ENCODE results near the gene PDPR.
"Not testable (repeated sequence)": the region's sequence is repeated elsewhere in the genome, so short reads cannot be mapped to it uniquely, and the experiment has no call there.

Gene PDPR

GRCh38 chr16:70198666-70199065 lies 84.5 kb downstream of the PDPR start:
- H3K9me3 ChIP-seq (ENCODE audit: control extremely low read depth in 1 of 5, control insufficient read depth in 4 of 5, insufficient read depth in 2 of 5, low read depth in 1 of 5, low read length in 4 of 5); H3K27me3 ChIP-seq (replicated peaks in 2 of 5; ENCODE audit: control insufficient read depth in 4 of 5, insufficient read depth in 5 of 5, low read length in 4 of 5); POLR2A ChIA-PET; H3K4me3 ChIP-seq (ENCODE audit: control insufficient read depth in 1 of 7, extremely low read depth in 1 of 7, insufficient read depth in 4 of 7, low read depth in 2 of 7, low read length in 6 of 7); CTCF ChIA-PET; H3K27ac ChIP-seq (ENCODE audit: insufficient read depth in 1 of 2, low read depth in 1 of 2, low read length in 2 of 2, poor library complexity in 1 of 2, severe bottlenecking in 2 of 2); H3K36me3 ChIP-seq (ENCODE audit: control insufficient read depth in 4 of 4, insufficient read depth in 4 of 4, low read length in 3 of 4): not testable (repeated sequence)
- DNase-seq = peak in 1 of 3 donors; percentile 10
- WGBS (ENCODE audit: insufficient coverage) = 44% methylated on average over 1 of the region's 3 CpGs
- H3K4me1 ChIP-seq (ENCODE audit: control extremely low read depth in 1 of 4, control insufficient read depth in 4 of 4, insufficient read depth in 4 of 4, low read length in 3 of 4) = peaks cover 0 to 23% (median 4%) of the 10 kb centered on the region in 4 experiments

- H3K36me3 ChIP-seq (ENCODE audit: control insufficient read depth in 4 of 4, insufficient read depth in 4 of 4, low read length in 3 of 4); DNase-seq; H3K9me3 ChIP-seq (ENCODE audit: control extremely low read depth in 1 of 5, control insufficient read depth in 4 of 5, insufficient read depth in 2 of 5, low read depth in 1 of 5, low read length in 4 of 5); CTCF ChIA-PET; H3K27ac ChIP-seq (ENCODE audit: insufficient read depth in 1 of 2, low read depth in 1 of 2, low read length in 2 of 2, poor library complexity in 1 of 2, severe bottlenecking in 2 of 2); POLR2A ChIA-PET; H3K4me3 ChIP-seq (ENCODE audit: control insufficient read depth in 1 of 7, extremely low read depth in 1 of 7, insufficient read depth in 4 of 7, low read depth in 2 of 7, low read length in 6 of 7); H3K27me3 ChIP-seq (replicated peaks in 2 of 5; ENCODE audit: control insufficient read depth in 4 of 5, insufficient read depth in 5 of 5, low read length in 4 of 5): not testable (repeated sequence)
- H3K4me1 ChIP-seq (ENCODE audit: control extremely low read depth in 1 of 4, control insufficient read depth in 4 of 4, insufficient read depth in 4 of 4, low read length in 3 of 4) = peaks cover 0 to 23% (median 4%) of the 10 kb centered on the region in 4 experiments
- 84% methylated on average over 4 of the region's 9 CpGs for WGBS (ENCODE audit: insufficient coverage)
Measured at GRCh38 chr16:70199170-70199569, 85.0 kb downstream of the PDPR start.

GRCh38 chr16:70200063-70200462 lies 85.9 kb downstream of the PDPR start:
- H3K4me3 ChIP-seq (ENCODE audit: control insufficient read depth in 1 of 7, extremely low read depth in 1 of 7, insufficient read depth in 4 of 7, low read depth in 2 of 7, low read length in 6 of 7); H3K36me3 ChIP-seq (ENCODE audit: control insufficient read depth in 4 of 4, insufficient read depth in 4 of 4, low read length in 3 of 4); DNase-seq; H3K27ac ChIP-seq (ENCODE audit: insufficient read depth in 1 of 2, low read depth in 1 of 2, low read length in 2 of 2, poor library complexity in 1 of 2, severe bottlenecking in 2 of 2); CTCF ChIA-PET; H3K9me3 ChIP-seq (ENCODE audit: control extremely low read depth in 1 of 5, control insufficient read depth in 4 of 5, insufficient read depth in 2 of 5, low read depth in 1 of 5, low read length in 4 of 5); POLR2A ChIA-PET; H3K27me3 ChIP-seq (replicated peaks in 2 of 5; ENCODE audit: control insufficient read depth in 4 of 5, insufficient read depth in 5 of 5, low read length in 4 of 5): not testable (repeated sequence)
- peaks cover 0 to 23% (median 4%) of the 10 kb centered on the region in 4 experiments for H3K4me1 ChIP-seq (ENCODE audit: control extremely low read depth in 1 of 4, control insufficient read depth in 4 of 4, insufficient read depth in 4 of 4, low read length in 3 of 4)
- WGBS (ENCODE audit: insufficient coverage) = 80% methylated on average over 1 of the region's 8 CpGs

- CTCF ChIA-PET; H3K27me3 ChIP-seq (replicated peaks in 2 of 5; ENCODE audit: control insufficient read depth in 4 of 5, insufficient read depth in 5 of 5, low read length in 4 of 5); H3K36me3 ChIP-seq (ENCODE audit: control insufficient read depth in 4 of 4, insufficient read depth in 4 of 4, low read length in 3 of 4); DNase-seq; H3K4me1 ChIP-seq (ENCODE audit: control extremely low read depth in 1 of 4, control insufficient read depth in 4 of 4, insufficient read depth in 4 of 4, low read length in 3 of 4); POLR2A ChIA-PET; H3K27ac ChIP-seq (ENCODE audit: insufficient read depth in 1 of 2, low read depth in 1 of 2, low read length in 2 of 2, poor library complexity in 1 of 2, severe bottlenecking in 2 of 2); H3K9me3 ChIP-seq (ENCODE audit: control extremely low read depth in 1 of 5, control insufficient read depth in 4 of 5, insufficient read depth in 2 of 5, low read depth in 1 of 5, low read length in 4 of 5); H3K4me3 ChIP-seq (ENCODE audit: control insufficient read depth in 1 of 7, extremely low read depth in 1 of 7, insufficient read depth in 4 of 7, low read depth in 2 of 7, low read length in 6 of 7): not testable (repeated sequence)
- 100% methylated on average over 1 of the region's 7 CpGs for WGBS (ENCODE audit: insufficient coverage)
Measured at GRCh38 chr16:70203508-70203907, 89.4 kb downstream of the PDPR start.

GRCh38 chr16:70204010-70204409 lies 89.9 kb downstream of the PDPR start:
- H3K4me1 ChIP-seq (ENCODE audit: control extremely low read depth in 1 of 4, control insufficient read depth in 4 of 4, insufficient read depth in 4 of 4, low read length in 3 of 4); H3K27me3 ChIP-seq (replicated peaks in 2 of 5; ENCODE audit: control insufficient read depth in 4 of 5, insufficient read depth in 5 of 5, low read length in 4 of 5); H3K36me3 ChIP-seq (ENCODE audit: control insufficient read depth in 4 of 4, insufficient read depth in 4 of 4, low read length in 3 of 4); H3K27ac ChIP-seq (ENCODE audit: insufficient read depth in 1 of 2, low read depth in 1 of 2, low read length in 2 of 2, poor library complexity in 1 of 2, severe bottlenecking in 2 of 2); CTCF ChIA-PET; DNase-seq; POLR2A ChIA-PET; H3K4me3 ChIP-seq (ENCODE audit: control insufficient read depth in 1 of 7, extremely low read depth in 1 of 7, insufficient read depth in 4 of 7, low read depth in 2 of 7, low read length in 6 of 7); H3K9me3 ChIP-seq (ENCODE audit: control extremely low read depth in 1 of 5, control insufficient read depth in 4 of 5, insufficient read depth in 2 of 5, low read depth in 1 of 5, low read length in 4 of 5): not testable (repeated sequence)
- no CpG with 5 or more reads among the region's 29 CpGs for WGBS (ENCODE audit: insufficient coverage)

GRCh38 chr16:70204668-70205405 lies 90.7 kb downstream of the PDPR start:
- H3K27ac ChIP-seq (ENCODE audit: insufficient read depth in 1 of 2, low read depth in 1 of 2, low read length in 2 of 2, poor library complexity in 1 of 2, severe bottlenecking in 2 of 2); H3K4me1 ChIP-seq (ENCODE audit: control extremely low read depth in 1 of 4, control insufficient read depth in 4 of 4, insufficient read depth in 4 of 4, low read length in 3 of 4); H3K9me3 ChIP-seq (ENCODE audit: control extremely low read depth in 1 of 5, control insufficient read depth in 4 of 5, insufficient read depth in 2 of 5, low read depth in 1 of 5, low read length in 4 of 5); CTCF ChIA-PET; POLR2A ChIA-PET; DNase-seq; H3K27me3 ChIP-seq (replicated peaks in 2 of 5; ENCODE audit: control insufficient read depth in 4 of 5, insufficient read depth in 5 of 5, low read length in 4 of 5); H3K4me3 ChIP-seq (ENCODE audit: control insufficient read depth in 1 of 7, extremely low read depth in 1 of 7, insufficient read depth in 4 of 7, low read depth in 2 of 7, low read length in 6 of 7); H3K36me3 ChIP-seq (ENCODE audit: control insufficient read depth in 4 of 4, insufficient read depth in 4 of 4, low read length in 3 of 4): not testable (repeated sequence)
- WGBS (ENCODE audit: insufficient coverage) = 96% methylated on average over 5 of the region's 46 CpGs

- H3K4me3 ChIP-seq (ENCODE audit: control insufficient read depth in 1 of 7, extremely low read depth in 1 of 7, insufficient read depth in 4 of 7, low read depth in 2 of 7, low read length in 6 of 7); H3K27ac ChIP-seq (ENCODE audit: insufficient read depth in 1 of 2, low read depth in 1 of 2, low read length in 2 of 2, poor library complexity in 1 of 2, severe bottlenecking in 2 of 2); H3K36me3 ChIP-seq (ENCODE audit: control insufficient read depth in 4 of 4, insufficient read depth in 4 of 4, low read length in 3 of 4); CTCF ChIA-PET; H3K9me3 ChIP-seq (ENCODE audit: control extremely low read depth in 1 of 5, control insufficient read depth in 4 of 5, insufficient read depth in 2 of 5, low read depth in 1 of 5, low read length in 4 of 5); H3K4me1 ChIP-seq (ENCODE audit: control extremely low read depth in 1 of 4, control insufficient read depth in 4 of 4, insufficient read depth in 4 of 4, low read length in 3 of 4); DNase-seq; H3K27me3 ChIP-seq (replicated peaks in 2 of 5; ENCODE audit: control insufficient read depth in 4 of 5, insufficient read depth in 5 of 5, low read length in 4 of 5); POLR2A ChIA-PET: not testable (repeated sequence)
- WGBS (ENCODE audit: insufficient coverage) = no CpG with 5 or more reads among the region's 6 CpGs
Measured at GRCh38 chr16:70206382-70206781, 92.2 kb downstream of the PDPR start.
